Measurements from ENCODE around the gene TEAD1. TPM values are rescaled to one million over a fixed set of nuclear protein-coding genes. Genes with fewer than 3 reads are reported as not detected.

The TEAD1 gene
- total RNA-seq, 1 experiment from 2014 or later, result 102 TPM

DNA sequence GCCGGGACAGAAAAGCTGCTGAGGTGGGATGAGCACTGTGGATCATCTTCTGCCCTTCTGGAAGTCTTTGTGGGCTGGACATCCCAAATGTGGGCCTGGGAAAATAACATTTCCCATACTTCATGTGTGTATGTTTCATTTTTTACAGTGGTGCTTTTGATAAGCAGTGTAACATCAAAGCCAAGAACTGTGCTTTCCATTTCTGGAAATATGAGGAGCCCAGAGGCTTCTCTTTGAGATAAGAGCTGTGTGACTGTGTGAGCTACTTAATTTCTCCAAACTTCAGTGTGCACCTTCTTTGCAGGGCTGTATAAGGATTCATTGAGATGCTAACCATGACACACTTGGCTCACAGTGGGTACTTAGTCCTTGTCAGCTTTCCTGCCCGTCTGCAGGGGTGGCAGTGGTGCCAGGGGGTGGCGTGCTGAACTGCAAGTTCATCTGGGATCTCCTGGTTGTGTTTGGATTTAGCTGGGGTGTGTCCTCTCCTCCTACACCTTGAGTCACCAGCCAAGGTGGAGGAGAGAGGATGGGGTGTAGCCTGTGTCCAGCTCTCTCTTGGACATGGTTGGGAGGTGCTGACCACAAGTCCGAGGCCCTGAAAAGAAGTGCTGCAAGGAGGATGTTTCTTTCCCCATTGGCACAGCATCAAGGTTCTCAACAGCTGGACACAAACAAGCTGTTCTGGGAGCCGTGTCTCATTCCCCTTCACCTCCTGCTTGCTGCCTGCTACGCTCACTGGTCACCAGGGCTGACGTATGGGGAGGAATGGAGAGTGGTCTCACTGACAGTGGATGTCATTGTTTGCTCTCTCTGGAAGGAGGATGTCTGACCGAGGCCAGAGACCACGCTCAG is 139.4 kb downstream of the TEAD1 start:
- ChIA-PET POLR2A (no interaction called here), CTCF (interaction anchor here (0.8 kb wide), 1 partner anchor 214 kb away, joined by 3 read pairs; no protein-coding TSS in a partner anchor)

DNA sequence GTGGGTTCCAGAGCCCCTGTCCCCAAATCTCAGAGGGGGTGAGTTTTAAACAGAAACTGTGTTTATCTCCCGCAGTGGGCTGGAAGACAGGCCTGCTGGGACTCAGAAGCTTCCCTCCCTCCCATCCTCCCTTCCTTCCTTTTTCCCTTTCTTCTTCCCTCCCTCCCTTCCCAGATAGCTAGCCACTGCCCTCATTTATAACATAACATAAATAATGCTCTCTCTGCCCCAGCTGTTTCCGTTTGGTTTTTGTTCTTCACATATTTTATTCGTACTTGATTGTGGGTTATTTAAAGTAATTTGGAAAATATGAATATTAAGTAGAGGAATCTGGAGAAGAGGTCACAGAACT is 140.9 kb downstream of the TEAD1 start:
- DNase-seq (ENCODE audit: low read depth, low spot score) (no peak), ATAC-seq (no peak)
- CTCF ChIA-PET, result no interaction called here
- no peak overlapping the region for H3K27ac ChIP-seq (ENCODE audit: low read length)
- no peaks in the 10 kb centered on the region for H3K36me3 ChIP-seq (ENCODE audit: control insufficient read depth, insufficient read depth, low read length)
- intact Hi-C loops (cut with micrococcal nuclease; ENCODE audit: unreplicated experiment), result no loop called here
- no peaks in the 10 kb centered on the region for H3K27me3 ChIP-seq (ENCODE audit: control insufficient read depth, insufficient read depth, low read length)
- H3K9me3 ChIP-seq (ENCODE audit: control insufficient read depth, insufficient read depth, low read depth, low read length), result no peaks in the 10 kb centered on the region
- H3K4me1 ChIP-seq (ENCODE audit: control insufficient read depth, insufficient read depth, low read length), result peaks cover 34% of the 10 kb centered on the region
- no TSS peak for BruUV-seq (replicated peaks)
- TF ChIP-seq, protein P1, sequence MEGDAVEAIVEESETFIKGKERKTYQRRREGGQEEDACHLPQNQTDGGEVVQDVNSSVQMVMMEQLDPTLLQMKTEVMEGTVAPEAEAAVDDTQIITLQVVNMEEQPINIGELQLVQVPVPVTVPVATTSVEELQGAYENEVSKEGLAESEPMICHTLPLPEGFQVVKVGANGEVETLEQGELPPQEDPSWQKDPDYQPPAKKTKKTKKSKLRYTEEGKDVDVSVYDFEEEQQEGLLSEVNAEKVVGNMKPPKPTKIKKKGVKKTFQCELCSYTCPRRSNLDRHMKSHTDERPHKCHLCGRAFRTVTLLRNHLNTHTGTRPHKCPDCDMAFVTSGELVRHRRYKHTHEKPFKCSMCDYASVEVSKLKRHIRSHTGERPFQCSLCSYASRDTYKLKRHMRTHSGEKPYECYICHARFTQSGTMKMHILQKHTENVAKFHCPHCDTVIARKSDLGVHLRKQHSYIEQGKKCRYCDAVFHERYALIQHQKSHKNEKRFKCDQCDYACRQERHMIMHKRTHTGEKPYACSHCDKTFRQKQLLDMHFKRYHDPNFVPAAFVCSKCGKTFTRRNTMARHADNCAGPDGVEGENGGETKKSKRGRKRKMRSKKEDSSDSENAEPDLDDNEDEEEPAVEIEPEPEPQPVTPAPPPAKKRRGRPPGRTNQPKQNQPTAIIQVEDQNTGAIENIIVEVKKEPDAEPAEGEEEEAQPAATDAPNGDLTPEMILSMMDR (IDR thresholded peaks at IDR 0.05), result no peak
- TF ChIP-seq POLR2AphosphoS5 (IDR thresholded peaks at IDR 0.05; ENCODE audit: low read depth, low read length) (no peak), SIN3A (IDR thresholded peaks at IDR 0.05; ENCODE audit: borderline replicate concordance, insufficient read depth, low read depth, low read length) (no peak)
- POLR2A ChIA-PET, result no interaction called here
- no peak overlapping the region for H3K4me3 ChIP-seq (ENCODE audit: low read depth in 2 of 2, low read length in 2 of 2)
- in situ Hi-C loops (cut with HindIII; ENCODE audit: low pct_unique_long_range_greater_than_20kb, low sequenced_read_pairs), result no loop called here

More for the DNA sequence above, 139.4 kb downstream of the TEAD1 start:
- ATAC-seq, result peak; percentile 51
- Histone ChIP-seq H3K27me3 (ENCODE audit: control insufficient read depth, insufficient read depth, low read length) (no peaks in the 10 kb centered on the region), H3K36me3 (ENCODE audit: control insufficient read depth, insufficient read depth, low read length) (no peaks in the 10 kb centered on the region), H3K9me3 (ENCODE audit: control insufficient read depth, insufficient read depth, low read depth, low read length) (no peaks in the 10 kb centered on the region), H3K27ac (ENCODE audit: low read length) (peak overlapping the region; percentile 26; the same call in 1 of the 2 replicates), H3K4me1 (ENCODE audit: control insufficient read depth, insufficient read depth, low read length) (peaks cover 32% of the 10 kb centered on the region), H3K4me3 (ENCODE audit: low read depth in 2 of 2, low read length in 2 of 2) (no peak overlapping the region)
- intact Hi-C loops (cut with micrococcal nuclease; ENCODE audit: unreplicated experiment) (no loop called here), in situ Hi-C loops (cut with HindIII; ENCODE audit: low pct_unique_long_range_greater_than_20kb, low sequenced_read_pairs) (no loop called here)
- BruUV-seq (replicated peaks), result no TSS peak
- DNase-seq (ENCODE audit: low read depth, low spot score), result no peak
- TF ChIP-seq, protein P1 (IDR thresholded peaks at IDR 0.05), result no peak
- TF ChIP-seq TCF7L2 (IDR thresholded peaks at IDR 0.05; ENCODE audit: low read depth, low read length) (no peak), REST (IDR thresholded peaks at IDR 0.05; ENCODE audit: insufficient read depth in 1 of 2, low read depth in 2 of 2, low read length in 1 of 2) (no peak), SIN3A (IDR thresholded peaks at IDR 0.05; ENCODE audit: borderline replicate concordance, insufficient read depth, low read depth, low read length) (no peak), POLR2AphosphoS5 (IDR thresholded peaks at IDR 0.05; ENCODE audit: low read depth, low read length) (no peak)
